ENCODE results near the gene KCND2. TPM values are rescaled to one million over a fixed set of nuclear protein-coding genes. Genes with fewer than 3 reads are reported as not detected.

KCND2 gene
- polyA plus RNA-seq, 1 of the 3 experiments (the other 2 are of a cell fraction) = not detected

- H4K20me1 ChIP-seq (ENCODE audit: insufficient read depth) = no peaks in the 10 kb centered on the region
- no peak overlapping the region for H2AFZ ChIP-seq (ENCODE audit: low read depth)
- no peaks in the 10 kb centered on the region for H3K36me3 ChIP-seq (replicated peaks in 1 of 2; ENCODE audit: control insufficient read depth in 1 of 2, insufficient read depth in 2 of 2, low read length in 1 of 2)
- no peak overlapping the region for H3K9ac ChIP-seq
- H3F3A ChIP-seq (replicated peaks; ENCODE audit: insufficient read depth) = no peaks in the 10 kb centered on the region
- no peak overlapping the region for H3K4me3 ChIP-seq (ENCODE audit: low read depth in 2 of 2, low read length in 1 of 2)
- no peaks in the 10 kb centered on the region for H3K9me3 ChIP-seq
- no peak for TF ChIP-seq YY1 (IDR thresholded peaks at IDR 0.05; ENCODE audit: low read depth)
- no peak for TF ChIP-seq EP300 (IDR thresholded peaks at IDR 0.05; ENCODE audit: borderline replicate concordance in 1 of 2, low read depth in 1 of 2, low read length in 1 of 2)
- no peak for TF ChIP-seq FOXJ3 (CRISPR knock-in tag; IDR thresholded peaks at IDR 0.05)
- no peak for TF ChIP-seq REST (IDR thresholded peaks at IDR 0.05; ENCODE audit: low read depth, low read length)
- TF ChIP-seq CHD2 (IDR thresholded peaks at IDR 0.05; ENCODE audit: low read length, partially characterized antibody) = no peak
- no peak for TF ChIP-seq PBX3 (IDR thresholded peaks at IDR 0.05)
- TF ChIP-seq EZH2phosphoT487 (IDR thresholded peaks at IDR 0.05; ENCODE audit: borderline replicate concordance, low read depth) = no peak
- no peak for TF ChIP-seq RXRA (IDR thresholded peaks at IDR 0.05; ENCODE audit: borderline replicate concordance, low read depth)
- no peak for TF ChIP-seq MEF2A (IDR thresholded peaks at IDR 0.05; ENCODE audit: borderline replicate concordance, low read depth)
- no peak for TF ChIP-seq RFX5 (IDR thresholded peaks at IDR 0.05; ENCODE audit: low read length)
- no peak for TF ChIP-seq SIN3A (IDR thresholded peaks at IDR 0.05; ENCODE audit: borderline replicate concordance, low read depth, low read length)
- no peak for TF ChIP-seq ELF1 (IDR thresholded peaks at IDR 0.05)
- TF ChIP-seq ZBTB33 (IDR thresholded peaks at IDR 0.05; ENCODE audit: borderline replicate concordance, low read depth) = no peak
- TF ChIP-seq TCF12 (IDR thresholded peaks at IDR 0.05) = no peak
- TF ChIP-seq RCOR1 (IDR thresholded peaks at IDR 0.05; ENCODE audit: low read length) = no peak
- TF ChIP-seq JUND (IDR thresholded peaks at IDR 0.05) = no peak
- TF ChIP-seq CTCF (IDR thresholded peaks at IDR 0.05) = no peak
- no peaks in the 10 kb centered on the region; the same call in 1 of the 2 replicates for H3K27me3 ChIP-seq (ENCODE audit: insufficient read depth)
- ChIA-PET POLR2A (no interaction called here), CTCF (no interaction called here)
- H3K9me2 ChIP-seq = no peaks in the 10 kb centered on the region
- DNase-seq = no peak
- 8% methylated on average over 5 of the region's 5 CpGs for WGBS (ENCODE audit: low lambda C conversion rate)
- H3K4me2 ChIP-seq = no peak overlapping the region
- H3K4me1 ChIP-seq (ENCODE audit: control insufficient read depth in 1 of 2, insufficient read depth in 2 of 2, low read depth in 1 of 2, low read length in 1 of 2) = no peaks in the 10 kb centered on the region
- H3K27ac ChIP-seq (ENCODE audit: low read depth in 2 of 2, low read length in 1 of 2) = no peak overlapping the region
- no peaks in the 10 kb centered on the region for H3K79me2 ChIP-seq (ENCODE audit: insufficient read depth)
These were observed 402.1 kb downstream of the KCND2 start for GRCh38 chr7:120675076-120675475.
